Activated effector memory CD4-positive, alpha-beta T cell treated with anti-CD3 and anti-CD28 coated beads, Interleukin-2, amount 50 U/mL, for 16 hours (primary cell): Measurements from ENCODE around the gene CDKN1B.
"Not testable (repeated sequence)": the region's sequence is repeated elsewhere in the genome, so short reads cannot be mapped to it uniquely, and the experiment has no call there.

ENCODE experiments used
- DNase-seq: peaks from one replicate; pipeline ENCODE4 v3.0.0-alpha.2; 2020

The CDKN1B gene

GRCh38 chr12:12725086-12725955 lies 8.2 kb downstream of the CDKN1B start:
- DNase-seq: peak; percentile 97

DNA sequence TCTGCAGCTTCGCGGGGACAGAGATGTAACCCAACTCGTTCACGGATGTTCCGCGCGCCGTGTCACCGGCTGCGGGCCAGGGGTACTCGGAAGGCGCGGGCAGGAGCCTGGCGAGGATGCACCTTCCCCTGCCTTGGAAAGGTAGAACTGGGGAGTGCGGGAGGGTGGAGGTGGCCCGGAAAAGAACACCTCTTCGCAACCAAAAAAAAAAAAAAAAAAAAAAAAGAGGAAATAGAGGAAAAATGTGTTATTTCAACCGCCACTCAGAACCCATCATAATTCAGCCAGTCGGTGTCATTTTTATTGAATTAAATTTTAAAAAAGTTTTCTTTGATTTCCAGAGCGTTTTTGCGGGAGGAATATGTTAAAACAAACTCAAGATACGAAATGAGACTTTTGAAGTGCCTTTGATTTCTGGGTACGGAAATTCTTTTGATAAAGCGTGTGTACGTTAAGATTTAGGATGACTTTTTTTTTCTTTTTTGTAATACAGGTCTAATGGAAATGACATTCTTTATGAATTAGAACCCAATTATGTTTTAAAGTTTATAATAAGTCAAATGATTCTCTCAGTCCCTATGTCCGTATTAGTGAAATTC lies 8.9 kb downstream of the CDKN1B start:
- DNase-seq: no peak

- no peak for DNase-seq
Observed at GRCh38 chr12:12726555-12727093, 9.5 kb downstream of the CDKN1B start.

- DNase-seq: no peak
Observed at GRCh38 chr12:12731178-12731577, 14.0 kb downstream of the CDKN1B start.

GRCh38 chr12:12731785-12732184 lies 14.6 kb downstream of the CDKN1B start:
- no peak for DNase-seq

GRCh38 chr12:12733118-12733517 lies 15.9 kb downstream of the CDKN1B start:
- no peak for DNase-seq

GRCh38 chr12:12734054-12734453 lies 16.9 kb downstream of the CDKN1B start:
- no peak for DNase-seq

GRCh38 chr12:12734561-12735071 lies 17.4 kb downstream of the CDKN1B start:
- DNase-seq: no peak

DNA sequence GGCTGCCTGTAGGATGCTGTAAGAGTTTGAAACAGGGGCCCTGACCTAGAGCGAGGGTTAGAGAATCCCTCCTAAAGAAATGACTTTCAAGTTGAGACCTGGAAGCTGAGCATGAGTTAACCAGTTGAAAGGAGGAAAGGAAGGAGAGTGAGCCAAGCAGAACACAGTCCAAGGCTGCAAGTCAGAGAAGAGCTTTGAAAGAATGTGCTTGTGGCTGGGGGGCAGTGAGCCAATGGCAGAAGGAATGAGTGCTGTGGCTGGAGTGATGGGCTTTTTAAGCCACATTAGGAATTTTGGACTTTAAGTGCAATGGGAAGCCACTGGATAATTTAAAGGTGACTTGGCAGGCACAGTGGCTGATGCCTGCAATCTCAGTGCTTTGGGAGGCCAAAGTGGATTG lies 18.1 kb downstream of the CDKN1B start:
- no peak for DNase-seq

- DNase-seq: peak; percentile 77
Observed at GRCh38 chr12:12736759-12737676, 19.9 kb downstream of the CDKN1B start.

DNA sequence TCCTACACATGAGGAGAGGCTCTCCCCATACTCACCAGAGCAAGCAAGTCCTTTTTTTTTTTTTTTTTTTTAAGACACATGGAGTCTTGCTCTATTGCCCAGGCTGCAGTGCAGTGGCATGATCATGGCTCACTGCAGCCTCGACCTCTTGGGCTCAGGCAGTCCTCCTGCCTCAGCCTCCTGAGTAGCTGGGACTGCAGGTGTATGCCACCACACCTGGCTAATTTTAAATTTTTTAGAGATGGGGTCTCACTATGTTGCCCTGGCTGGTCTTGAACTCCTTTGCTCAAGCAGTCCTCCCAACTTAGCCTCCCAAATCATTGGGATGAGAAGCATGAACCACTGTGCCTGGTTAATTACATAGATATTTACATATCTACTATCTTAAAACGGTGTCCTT lies 21.0 kb downstream of the CDKN1B start:
- not testable (repeated sequence) for DNase-seq

DNA sequence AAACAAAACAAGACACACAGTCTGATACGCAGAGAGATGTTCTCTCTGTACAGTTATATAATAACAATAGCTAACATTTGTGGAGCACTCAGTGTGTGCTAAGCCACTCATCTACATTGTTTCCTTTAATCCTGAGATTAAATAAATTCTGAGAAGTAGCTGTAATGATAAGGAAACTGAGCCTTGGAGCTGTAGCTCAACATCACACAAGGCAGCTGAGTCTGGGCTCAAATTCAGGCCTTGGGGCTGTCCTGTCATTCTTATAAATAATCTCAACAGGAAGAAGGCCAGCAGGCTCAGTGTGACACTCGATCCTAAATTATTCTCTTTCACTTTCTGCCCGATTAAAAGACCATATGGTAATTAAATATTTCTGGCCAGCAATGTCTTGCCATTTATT lies 24.5 kb downstream of the CDKN1B start:
- no peak for DNase-seq

GRCh38 chr12:12744546-12745305 lies 27.6 kb downstream of the CDKN1B start:
- DNase-seq: no peak

DNA sequence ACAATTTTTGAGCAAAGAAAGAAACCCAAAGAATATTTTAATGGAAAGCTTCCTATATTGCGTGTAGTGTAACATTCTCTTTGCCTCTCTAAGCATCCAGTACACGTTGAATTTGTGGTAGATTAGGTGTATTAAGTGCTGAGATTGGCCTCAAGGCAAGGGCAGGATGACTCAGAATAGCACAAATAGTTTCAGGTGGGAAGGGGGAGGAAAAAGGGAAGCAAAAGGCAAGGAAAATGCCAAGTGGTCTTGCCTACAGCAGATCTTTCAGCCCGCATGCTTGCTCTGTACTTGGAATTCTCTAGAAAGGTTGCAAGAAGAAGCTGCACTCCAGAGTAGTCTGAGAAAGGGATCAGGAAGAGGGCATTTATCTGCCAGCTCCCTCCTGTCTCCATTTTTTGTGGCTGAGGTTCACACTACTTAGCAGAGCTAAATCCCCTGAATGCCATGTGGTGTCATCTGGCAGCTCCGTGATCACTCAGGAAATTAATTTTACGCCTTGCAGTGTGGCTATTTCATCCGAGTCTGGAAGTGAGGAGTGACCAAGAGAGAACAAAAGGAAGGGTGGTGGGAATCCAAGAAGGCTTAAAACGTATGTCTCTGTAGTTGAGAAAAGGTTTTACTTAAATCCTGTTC lies 28.5 kb downstream of the CDKN1B start:
- DNase-seq: no peak

- DNase-seq: no peak
Observed at GRCh38 chr12:12747278-12747677, 30.1 kb downstream of the CDKN1B start.

DNA sequence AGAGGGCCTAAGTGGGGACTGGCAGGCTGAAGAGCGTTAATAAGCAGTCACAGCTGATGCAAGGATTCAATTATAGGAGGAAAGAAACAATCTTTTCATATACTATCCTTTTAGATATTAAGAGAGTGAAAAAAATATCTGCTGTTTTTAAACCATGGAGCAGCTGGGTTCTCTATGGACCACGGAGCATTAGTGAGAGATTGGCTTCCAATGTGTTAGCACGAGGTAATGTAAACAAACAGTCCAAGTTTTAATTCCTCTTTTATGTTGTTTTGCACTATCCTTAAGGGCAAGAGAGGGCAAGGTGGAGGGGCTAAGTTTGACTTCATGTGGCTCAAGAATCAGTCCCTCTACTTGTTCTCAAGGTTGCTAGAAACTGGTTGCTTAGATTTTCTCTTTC lies 30.9 kb downstream of the CDKN1B start:
- no peak for DNase-seq

GRCh38 chr12:12749433-12749832 lies 32.3 kb downstream of the CDKN1B start:
- DNase-seq: no peak

GRCh38 chr12:12755923-12756322 lies 38.8 kb downstream of the CDKN1B start:
- DNase-seq: no peak

- DNase-seq: no peak
Observed at GRCh38 chr12:12757121-12757520, 40.0 kb downstream of the CDKN1B start.

DNA sequence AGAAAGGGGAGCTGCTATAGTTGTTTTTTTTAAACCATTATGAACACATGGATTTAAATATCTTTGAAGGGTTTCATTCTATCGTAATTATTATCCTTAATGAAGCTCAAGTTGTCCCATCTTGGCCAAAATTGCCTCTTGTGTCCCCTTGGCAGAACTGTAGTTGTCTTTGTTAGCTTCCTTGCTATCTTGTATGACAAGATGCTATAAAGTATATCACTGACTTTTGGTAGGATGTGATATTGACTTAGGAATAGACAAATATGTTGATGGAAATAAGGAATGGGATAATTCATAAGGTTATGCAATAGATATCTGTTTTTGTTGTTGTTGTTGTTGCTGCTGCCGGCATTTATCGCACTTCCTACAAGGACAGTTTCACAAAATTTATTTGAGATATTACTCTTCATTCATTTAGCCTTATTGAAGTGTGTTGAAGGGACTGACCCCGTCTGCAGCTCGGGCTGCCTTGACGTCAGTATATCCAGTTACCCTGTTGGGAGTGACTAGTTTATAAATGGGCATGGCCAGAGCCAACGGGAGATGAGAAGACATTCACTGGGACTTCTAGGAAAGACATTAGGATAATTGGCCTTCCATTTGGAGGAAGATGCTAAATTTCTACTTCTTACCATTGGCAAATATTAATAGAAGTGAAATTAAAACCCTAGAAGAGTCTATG lies 42.2 kb downstream of the CDKN1B start:
- DNase-seq: no peak

- DNase-seq: no peak
Observed at GRCh38 chr12:12764824-12765223, 47.7 kb downstream of the CDKN1B start.
